Measurements from ENCODE around the gene ALDH2.
"Not testable (repeated sequence)": the region's sequence is repeated elsewhere in the genome, so short reads cannot be mapped to it uniquely, and the experiment has no call there.

Gene ALDH2

DNA sequence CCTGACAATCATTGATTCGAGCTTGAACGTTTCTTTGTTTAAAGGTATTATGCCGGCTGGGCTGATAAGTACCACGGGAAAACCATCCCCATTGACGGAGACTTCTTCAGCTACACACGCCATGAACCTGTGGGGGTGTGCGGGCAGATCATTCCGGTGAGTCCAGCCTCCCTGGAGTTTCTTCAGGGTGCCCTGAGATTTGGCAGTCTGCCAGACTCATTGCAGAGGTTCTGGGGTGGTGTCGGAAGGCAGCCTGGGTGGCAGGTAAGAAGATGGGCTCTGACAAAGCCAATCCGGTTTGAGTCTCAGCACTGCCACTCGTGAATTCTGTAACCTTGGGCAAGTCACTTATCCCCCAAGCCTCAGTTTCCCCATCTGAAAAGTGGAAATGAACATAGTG is 23.0 kb downstream of the ALDH2 start:
- DNase-seq (ENCODE audit: low spot score): no peak

DNA sequence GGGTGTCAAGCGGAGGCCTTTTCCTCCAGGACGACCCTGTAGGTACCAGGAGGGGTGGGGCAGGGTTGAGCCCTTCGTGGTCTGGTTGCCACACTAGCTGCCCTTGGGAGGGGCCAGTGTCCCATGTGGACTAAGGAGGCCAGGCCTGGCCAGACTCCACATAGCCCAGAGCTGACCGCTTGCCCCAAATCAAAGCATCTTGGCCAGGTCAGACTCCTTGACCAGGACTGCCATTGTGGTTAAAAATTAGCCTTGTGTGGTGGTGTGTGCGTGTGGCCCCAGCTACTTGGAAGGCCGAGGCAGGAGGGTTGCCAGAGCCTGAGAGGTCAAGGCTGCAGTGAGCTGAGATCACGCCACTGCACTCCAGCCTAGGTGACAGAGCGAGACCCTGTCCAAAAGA is 24.8 kb downstream of the ALDH2 start:
- DNase-seq (ENCODE audit: low spot score): no peak

DNA sequence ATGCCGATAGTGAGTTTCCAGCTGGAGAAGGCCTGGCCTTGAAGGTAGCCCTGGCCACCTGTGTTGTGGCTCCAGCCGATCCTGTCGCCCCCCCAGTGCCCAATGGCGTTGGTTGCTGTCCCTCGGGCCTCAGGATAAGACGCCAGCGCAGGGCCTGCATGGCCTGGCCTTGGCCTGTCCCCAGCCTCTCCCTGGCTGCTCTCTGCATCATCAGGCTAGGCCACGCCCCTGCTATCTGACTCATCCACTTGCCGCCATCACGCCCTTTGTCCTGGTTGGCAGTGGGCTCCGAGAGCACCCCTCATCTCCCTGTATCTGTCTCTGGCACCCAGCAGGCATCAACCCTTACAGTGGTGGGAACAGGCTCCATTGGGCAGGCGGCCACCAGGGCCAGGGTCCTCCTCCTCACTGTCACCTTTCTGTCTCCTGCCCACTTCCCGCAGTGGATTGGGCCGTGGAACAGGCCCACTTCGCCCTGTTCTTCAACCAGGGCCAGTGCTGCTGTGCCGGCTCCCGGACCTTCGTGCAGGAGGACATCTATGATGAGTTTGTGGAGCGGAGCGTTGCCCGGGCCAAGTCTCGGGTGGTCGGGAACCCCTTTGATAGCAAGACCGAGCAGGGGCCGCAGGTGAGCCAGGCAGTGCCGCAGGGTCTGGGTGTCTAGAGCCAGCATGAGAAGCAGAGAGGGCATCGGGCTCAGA is 25.6 kb downstream of the ALDH2 start:
- DNase-seq (ENCODE audit: low spot score): no peak

DNA sequence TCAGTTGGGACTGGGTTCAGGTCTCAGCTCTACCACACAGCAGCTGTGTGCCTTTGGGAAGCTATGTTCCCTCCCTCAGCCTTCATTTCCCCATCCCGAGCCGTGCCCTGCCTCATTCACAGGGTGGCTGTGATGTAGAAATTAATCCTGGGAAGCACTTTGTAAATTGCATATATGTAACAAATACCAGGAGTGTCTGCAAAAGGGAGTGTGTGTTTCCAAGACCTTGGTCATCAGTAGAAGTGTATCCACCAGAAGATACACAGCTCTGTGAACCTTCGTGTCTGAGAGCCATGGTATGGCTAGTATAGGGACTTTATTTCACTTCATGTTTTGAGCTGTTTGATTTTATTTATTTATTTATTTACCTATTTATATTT is 26.1 kb downstream of the ALDH2 start:
- DNase-seq (ENCODE audit: low spot score): no peak

DNA sequence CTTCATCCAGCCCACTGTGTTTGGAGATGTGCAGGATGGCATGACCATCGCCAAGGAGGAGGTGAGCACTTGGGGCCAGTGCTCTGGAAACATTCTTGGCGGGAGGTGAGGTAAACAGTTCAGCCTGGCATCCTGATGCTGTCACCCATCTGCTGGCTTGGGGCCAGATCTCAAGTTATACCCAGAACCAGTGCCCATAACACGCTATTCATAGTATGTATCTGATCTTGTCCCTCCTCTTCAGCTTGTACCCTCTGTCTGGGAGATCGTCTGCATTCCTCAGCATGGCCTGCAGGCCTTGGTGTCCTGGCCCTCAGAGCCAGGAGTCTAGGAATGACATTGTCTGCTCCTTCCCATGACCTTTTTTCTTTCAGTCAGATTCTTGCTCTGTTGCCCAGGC is 31.4 kb downstream of the ALDH2 start:
- no peak for DNase-seq (ENCODE audit: low spot score)

DNA sequence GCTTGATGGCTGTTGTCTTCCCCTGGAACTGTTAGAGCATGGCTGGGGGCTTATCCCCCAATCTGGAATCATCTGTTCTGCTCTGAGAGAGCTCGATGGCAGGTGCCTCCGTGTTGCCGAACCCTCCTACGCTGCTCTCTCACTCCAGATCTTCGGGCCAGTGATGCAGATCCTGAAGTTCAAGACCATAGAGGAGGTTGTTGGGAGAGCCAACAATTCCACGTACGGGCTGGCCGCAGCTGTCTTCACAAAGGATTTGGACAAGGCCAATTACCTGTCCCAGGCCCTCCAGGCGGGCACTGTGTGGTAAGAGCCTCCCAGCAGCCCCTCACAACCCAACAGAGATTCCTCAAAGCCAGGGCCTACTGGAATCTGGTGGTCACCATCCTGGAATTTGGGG is 33.0 kb downstream of the ALDH2 start:
- no peak for DNase-seq (ENCODE audit: low spot score)

DNA sequence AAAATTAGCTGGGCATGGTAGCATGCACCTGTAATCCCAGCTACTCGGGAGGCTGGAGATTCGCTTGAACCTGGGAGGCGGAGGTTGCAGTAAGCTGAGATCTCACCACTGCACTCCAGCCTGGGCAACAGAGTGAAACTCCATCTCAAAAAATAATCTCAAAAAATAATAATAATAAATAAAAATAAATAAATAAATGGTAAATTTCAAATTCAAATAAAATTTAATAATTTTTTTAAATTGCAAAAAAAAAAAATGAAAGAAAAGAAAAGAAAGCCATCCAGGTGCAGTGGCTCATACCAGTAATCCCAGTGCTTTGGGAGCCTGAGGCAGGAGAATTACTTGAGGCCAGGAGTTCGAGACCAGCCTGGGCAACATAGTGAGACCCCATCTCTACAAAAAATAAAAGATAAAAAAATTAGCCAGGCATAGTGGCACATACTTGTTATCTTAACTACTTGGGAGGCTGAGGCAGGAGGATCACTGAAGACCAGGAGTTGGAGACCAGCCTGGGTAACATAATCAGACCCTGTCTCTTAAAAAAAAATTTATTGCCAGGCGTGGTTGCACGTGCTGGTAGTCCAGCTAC is 36.4 kb downstream of the ALDH2 start:
- no peak for DNase-seq (ENCODE audit: low spot score)

DNA sequence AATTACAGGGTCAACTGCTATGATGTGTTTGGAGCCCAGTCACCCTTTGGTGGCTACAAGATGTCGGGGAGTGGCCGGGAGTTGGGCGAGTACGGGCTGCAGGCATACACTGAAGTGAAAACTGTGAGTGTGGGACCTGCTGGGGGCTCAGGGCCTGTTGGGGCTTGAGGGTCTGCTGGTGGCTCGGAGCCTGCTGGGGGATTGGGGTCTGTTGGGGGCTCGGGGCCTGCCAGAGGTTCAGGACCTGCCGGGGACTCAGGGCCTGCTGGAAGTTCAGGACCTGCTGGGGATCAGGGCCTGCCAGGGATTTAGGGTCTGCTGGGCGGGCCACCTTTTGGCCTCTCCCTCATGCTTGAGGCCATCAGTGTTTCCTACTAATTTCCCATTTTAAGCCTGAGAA is 37.1 kb downstream of the ALDH2 start:
- DNase-seq (ENCODE audit: low spot score): no peak

DNA sequence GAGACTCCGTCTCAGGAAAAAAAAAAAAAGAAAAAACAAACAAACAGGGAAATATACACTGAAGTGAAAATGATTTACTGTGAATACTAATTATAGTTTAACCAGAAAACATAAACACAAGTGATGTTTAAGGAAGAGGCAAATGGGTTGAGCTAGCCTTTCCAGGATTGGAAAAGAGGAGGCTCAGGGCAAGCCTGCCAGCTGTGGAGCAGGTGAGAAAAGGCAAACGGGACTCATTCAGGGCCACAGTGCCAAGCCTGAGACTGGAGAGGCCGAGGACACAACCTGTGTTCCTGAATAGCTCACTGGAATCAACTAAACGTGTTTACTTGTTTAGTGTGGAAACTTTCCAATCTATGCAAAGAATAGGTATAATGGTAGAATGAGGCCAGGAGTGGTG is 39.6 kb downstream of the ALDH2 start:
- DNase-seq (ENCODE audit: low spot score): no peak

DNA sequence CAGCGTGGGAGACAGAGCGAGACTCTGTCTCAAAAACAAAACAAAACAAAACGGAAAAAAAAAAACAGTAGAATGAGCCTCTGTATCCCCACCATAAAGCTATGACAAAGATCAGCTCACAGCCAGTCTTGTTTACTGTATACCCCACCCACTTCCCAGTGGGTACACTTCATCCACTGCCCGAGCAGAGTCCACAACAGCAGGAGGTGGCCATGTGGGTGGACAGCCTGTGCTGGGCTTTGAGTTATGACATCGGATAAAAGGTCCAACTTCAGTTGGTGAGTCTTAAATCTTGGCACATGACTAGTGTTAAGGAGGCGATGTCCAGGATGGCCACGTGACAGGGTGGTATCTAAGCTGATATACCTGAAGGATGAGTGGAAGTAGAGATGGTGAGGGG is 40.5 kb downstream of the ALDH2 start:
- DNase-seq (ENCODE audit: low spot score): no peak

DNA sequence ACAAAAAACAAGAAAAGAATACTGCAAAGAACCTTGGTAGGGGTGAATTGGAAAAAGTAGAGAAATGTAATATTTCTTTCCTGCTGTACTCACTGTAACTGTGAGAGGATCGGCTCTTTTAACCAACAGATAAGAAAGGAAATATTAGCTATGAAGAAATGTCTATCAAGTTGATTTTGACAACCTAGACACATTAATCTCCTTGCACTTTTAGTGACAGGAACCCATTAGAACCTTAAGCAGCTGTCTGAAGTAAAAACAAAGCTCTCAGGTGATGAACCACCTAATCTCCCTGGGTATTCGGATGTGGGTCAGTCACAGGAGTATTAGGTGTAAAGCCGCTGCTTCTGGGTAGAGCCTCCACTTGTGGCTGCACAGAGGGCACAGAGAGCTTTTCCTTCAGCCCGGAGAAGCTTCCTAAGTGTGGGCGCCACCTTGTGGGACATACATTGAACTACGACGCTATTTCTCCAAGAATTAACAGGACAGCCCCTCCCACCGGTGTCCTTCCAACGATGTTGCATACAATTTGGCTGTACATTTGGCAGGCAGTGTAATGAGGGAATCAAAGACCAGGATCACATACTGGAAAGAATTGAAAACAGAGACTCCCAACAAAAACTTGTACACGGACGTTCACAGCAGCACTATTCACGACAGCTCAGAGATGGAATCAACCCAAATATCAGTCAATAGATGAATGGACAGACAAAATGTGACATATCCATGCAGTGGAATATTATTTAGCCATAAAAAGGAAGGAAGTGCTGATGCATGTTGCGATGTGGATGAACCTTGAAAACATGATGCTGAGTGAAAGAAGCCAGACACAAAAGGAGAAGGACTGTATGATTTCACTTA is 46.4 kb downstream of the ALDH2 start:
- DNase-seq (ENCODE audit: low spot score): peak; percentile 89

DNA sequence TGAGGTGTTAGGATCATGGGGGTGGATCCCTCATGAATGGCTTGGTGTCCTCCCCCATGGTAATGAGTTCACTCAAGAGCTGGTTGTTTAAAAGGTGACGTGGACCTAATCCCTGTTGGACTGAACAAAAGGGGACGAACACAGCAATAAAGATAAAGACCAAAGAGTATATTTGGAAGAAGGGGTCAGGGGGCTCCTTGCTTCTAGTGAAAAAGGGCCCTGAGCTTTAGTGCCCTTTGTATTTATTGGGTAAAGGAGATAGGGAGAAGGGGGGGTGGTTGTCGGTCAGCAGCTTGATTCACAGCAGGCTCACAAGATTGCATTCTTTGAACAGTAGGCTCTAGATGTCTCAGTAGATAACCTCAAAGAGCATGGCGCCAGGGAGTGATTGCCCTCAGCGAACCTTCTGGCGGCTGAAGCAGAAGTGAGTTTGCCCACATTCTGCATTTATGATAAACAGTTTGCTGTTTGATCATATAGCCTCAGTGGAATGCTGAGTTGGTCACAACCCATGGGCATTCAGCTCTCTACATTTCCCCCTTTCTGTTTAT is 49.4 kb downstream of the ALDH2 start:
- no peak for DNase-seq (ENCODE audit: low spot score)

DNA sequence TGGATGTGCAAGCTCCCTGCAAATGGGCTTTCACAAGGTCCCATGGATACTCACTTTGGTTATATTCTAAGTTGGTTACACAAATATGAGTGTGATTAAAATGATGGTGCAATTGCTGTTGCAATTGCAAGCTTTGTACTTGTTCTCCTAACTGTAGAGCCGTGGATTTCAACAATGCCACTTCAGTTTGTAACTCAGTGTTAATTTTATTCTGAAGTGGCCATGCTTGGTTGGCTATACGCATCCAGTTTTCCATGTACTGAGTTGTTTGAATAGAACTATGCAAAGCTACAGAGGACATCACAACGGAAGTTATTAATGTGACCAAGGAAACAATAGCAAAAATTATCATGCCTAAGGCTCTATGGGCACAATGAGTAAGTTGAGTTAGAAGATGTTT is 50.2 kb downstream of the ALDH2 start:
- DNase-seq (ENCODE audit: low spot score): not testable (repeated sequence)

DNA sequence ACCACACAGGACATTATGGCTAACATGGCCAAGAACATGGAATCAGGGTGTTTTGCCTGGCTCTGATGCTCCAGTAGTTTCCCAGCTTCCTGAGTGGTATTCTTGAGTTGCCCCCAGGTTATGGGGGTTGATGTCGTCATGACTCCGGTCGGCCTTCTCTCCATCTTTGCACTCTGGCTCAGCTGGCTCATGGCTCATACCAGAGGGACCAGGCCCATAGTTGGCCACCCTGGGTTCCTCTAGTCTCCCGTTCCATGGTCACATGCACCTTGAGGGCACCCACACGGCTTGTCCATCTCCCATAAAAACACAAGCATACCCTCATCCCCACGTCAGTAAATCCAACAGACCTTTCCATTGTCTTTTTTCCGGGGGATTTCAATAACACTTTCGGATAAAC is 51.6 kb downstream of the ALDH2 start:
- DNase-seq (ENCODE audit: low spot score): no peak

DNA sequence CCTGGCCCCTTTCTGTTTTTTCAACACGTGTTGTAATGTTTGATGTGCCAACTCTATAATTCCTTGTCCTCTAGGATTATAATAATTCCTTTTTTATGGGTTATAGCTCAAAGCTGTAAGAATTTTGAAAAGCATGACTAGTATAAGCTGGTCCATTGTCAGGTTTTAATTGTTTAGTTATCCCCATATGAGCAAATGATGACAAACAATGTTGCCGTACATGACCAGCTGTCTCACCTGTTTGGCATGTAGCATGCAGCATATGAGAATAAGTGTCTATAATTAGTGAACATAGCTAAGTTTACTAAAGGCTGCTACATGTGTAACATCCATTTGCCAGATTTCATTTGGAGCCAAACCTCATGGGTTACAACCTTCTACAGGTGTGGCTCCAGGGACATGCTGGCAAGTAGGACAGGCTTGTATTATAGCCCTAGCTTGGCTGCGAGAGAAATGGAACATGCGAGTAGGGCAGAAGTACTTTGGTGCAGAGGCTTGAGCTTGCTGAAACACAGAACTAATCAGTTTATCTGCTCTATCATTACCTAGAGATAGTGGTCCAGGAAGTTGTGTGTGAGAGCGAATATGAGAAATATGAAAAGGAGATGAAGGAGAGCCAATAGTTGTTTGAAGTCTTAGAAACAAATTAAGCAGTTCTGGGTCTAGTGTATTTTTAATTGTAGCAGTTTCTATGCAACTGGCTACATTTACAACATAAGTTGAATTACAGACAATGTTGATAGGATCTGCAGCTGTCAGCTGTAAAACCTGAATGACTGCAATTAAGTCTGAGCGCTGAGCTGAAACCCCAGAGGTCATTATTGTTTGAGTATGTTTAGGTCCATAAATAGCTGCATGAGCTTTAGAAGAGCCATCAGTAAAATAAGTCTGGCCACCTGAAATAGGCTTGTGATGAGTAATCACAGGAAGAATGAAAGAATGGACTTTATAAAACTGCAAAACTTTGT is 52.7 kb downstream of the ALDH2 start:
- no peak for DNase-seq (ENCODE audit: low spot score)

DNA sequence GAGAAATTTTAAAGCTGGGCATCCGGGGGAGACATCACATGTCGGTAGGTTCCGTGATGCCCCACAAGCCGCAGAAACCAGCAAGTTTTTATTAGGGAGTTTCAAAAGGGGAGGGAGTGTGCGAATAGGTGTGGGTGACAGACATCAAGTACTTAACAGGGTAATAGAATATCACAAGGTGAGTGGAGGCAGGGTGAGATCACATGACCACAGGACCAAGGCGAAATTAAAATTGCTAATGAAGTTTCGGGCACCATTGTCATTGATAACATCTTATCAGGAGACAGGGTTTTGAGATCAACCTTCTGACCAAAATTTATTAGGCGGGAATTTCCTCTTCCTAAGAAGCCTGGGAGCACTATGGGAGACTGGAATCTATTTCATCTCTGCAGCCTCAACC is 54.1 kb downstream of the ALDH2 start:
- not testable (repeated sequence) for DNase-seq (ENCODE audit: low spot score)

DNA sequence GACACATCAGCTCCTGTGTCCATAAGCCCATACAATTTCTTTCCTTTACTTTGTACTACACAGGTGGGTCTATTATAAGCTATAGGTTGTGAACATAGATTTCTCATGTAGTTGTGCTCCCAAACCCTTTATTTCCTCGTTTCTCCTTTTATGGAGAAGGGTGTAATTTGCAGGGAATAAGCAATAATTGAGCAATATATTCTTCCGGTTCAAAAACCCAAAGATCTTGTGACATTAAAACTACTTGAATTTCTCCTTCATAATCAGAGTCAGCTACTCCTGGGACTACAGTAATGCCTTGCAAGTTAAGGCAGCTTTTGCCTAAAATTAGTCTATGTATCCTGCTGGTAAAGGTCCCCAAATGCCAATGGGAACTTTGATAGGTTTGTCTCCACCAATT is 56.2 kb downstream of the ALDH2 start:
- no peak for DNase-seq (ENCODE audit: low spot score)

DNA sequence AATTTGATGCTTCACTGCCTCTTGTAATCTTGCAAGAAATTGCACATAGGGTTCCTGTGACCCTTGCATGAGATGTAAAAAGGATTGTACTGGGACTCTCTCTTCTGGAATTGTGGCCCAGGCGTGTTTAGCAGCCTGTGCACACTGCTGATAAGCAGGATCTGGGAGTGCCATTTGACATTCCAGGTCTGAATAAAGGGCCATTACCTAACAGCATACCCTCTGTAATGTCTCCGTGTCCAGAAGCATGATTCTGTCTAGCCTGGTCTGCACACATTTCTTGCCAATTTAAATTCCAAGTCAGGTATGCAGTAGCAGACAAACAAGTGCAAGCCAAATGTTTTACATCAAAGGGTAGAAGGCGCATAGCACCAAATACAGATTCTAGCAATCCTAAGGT is 57.2 kb downstream of the ALDH2 start:
- DNase-seq (ENCODE audit: low spot score): no peak

DNA sequence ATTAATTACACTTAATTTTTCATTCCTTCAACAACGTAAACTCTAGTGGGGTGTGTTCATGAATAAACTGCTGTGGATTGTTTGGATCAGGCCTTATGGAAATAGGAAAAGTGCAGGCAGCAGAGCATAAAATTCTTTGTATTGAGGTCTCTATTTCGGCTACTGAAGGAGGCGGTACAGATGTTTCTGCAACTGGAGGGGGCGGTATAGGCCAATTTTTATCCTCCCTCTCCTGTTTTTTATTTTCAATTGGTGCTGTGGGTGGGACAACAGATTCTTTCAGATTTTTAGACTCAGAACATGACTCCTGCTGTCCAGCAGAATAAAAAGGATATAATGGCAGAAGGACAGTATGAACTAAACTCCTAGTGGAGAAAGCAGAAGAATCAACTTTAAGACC is 57.6 kb downstream of the ALDH2 start:
- DNase-seq (ENCODE audit: low spot score): not testable (repeated sequence)

DNA sequence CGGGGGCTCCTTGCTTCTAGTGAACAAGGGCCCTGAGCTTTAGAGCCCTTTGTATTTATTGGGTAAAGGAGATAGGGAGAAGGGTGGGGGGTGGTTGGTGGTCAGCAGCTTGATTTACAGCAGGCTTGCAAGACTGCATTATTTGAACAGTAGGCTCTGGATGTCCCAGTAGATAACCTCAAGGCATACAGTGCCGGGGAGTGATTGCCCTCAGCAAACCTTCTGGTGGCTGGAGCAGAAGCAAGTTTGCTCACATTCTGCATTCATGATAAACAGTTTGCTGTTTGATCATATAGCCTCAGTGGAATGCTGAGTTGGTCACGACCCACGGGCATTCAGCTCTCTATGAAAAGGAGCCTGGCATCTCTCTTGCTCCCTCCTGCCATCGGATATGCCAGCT is 58.8 kb downstream of the ALDH2 start:
- no peak for DNase-seq (ENCODE audit: low spot score)

DNA sequence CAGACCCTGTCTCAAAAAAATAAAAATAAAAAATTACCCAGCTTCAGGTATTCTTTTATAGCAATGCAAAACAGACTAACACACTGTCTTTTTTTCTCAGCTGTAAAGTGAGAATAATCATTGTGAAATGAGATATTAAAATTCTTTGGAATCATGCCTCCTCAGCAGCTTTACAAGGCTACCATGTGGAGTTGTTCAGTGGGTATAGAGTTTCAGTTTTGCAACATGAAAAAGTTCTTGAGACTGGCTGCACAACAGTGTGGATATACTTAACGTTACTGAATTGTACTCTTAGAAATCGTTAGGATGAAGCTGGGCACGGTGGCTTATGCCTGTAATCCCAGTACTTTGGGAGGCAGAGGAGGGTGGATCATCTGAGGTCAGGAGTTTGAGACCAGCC is 59.6 kb downstream of the ALDH2 start:
- DNase-seq (ENCODE audit: low spot score): no peak

DNA sequence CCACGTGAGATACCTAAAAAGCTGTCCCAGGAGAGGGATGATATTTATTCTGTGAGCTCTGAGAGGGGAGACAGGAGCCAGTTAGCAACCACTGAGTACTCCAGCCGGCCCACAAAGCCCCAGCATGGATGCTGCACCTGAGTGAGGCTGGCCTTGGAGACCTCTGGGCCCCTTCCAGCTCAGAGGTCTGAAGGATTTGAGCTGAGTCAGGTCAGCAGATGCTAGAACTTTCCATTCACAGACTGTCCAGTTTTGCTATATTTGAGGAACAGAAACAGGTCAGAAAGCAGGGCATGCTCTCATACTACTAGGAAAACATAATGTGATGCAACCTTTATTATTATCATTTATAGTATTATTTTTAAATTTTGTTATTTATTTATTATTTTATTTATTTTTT is 60.3 kb downstream of the ALDH2 start:
- no peak for DNase-seq (ENCODE audit: low spot score)

Measured in NAMALWA (cell line).